ENCODE results near the gene GRIN2D. TPM values are rescaled to one million over a fixed set of nuclear protein-coding genes. Genes with fewer than 3 reads are reported as not detected.

The GRIN2D gene
- total RNA-seq, 2 experiments from 2014 or later, result 0.18 TPM

GRCh38 chr19:48424694-48425219 lies 31.3 kb downstream of the GRIN2D start:
- H3K36me3 Mint-ChIP-seq (ENCODE audit: low read depth), result no peaks in the 10 kb centered on the region
- ChIA-PET CTCF (no interaction called here), POLR2A (no interaction called here)
- H3K27ac Mint-ChIP-seq, result no peak overlapping the region
- no peak for DNase-seq
- H3K9me3 Mint-ChIP-seq, result no peaks in the 10 kb centered on the region
- H3K27me3 Mint-ChIP-seq, result peaks cover 6% of the 10 kb centered on the region
- peaks cover 5% of the 10 kb centered on the region for H3K4me1 Mint-ChIP-seq
- no peak overlapping the region for H3K4me3 Mint-ChIP-seq

- Mint-ChIP-seq H3K4me1 (peaks cover 5% of the 10 kb centered on the region), H3K27ac (no peak overlapping the region), H3K27me3 (peaks cover 6% of the 10 kb centered on the region), H3K4me3 (no peak overlapping the region), H3K36me3 (ENCODE audit: low read depth) (no peaks in the 10 kb centered on the region), H3K9me3 (no peaks in the 10 kb centered on the region)
- DNase-seq, result no peak
- CTCF ChIA-PET, result interaction anchor here (0.6 kb wide), 1 partner anchor 140 kb away, joined by 3 read pairs; no protein-coding TSS in a partner anchor
- POLR2A ChIA-PET, result no interaction called here
These were observed 35.2 kb downstream of the GRIN2D start for GRCh38 chr19:48428670-48429069.

- DNase-seq, result no peak
- no peak overlapping the region for H3K27ac Mint-ChIP-seq
- H3K27me3 Mint-ChIP-seq, result peaks cover 17% of the 10 kb centered on the region
- H3K9me3 Mint-ChIP-seq, result no peaks in the 10 kb centered on the region
- H3K36me3 Mint-ChIP-seq (ENCODE audit: low read depth), result no peaks in the 10 kb centered on the region
- no peak overlapping the region for H3K4me3 Mint-ChIP-seq
- no peaks in the 10 kb centered on the region for H3K4me1 Mint-ChIP-seq
- POLR2A ChIA-PET, result no interaction called here
- CTCF ChIA-PET, result no interaction called here
These were observed 39.9 kb downstream of the GRIN2D start for GRCh38 chr19:48433337-48433736.

- no peak overlapping the region for H3K27ac Mint-ChIP-seq
- H3K36me3 Mint-ChIP-seq (ENCODE audit: low read depth), result no peaks in the 10 kb centered on the region
- DNase-seq, result no peak
- H3K4me3 Mint-ChIP-seq, result no peak overlapping the region
- peaks cover 21% of the 10 kb centered on the region for H3K27me3 Mint-ChIP-seq
- POLR2A ChIA-PET, result no interaction called here
- CTCF ChIA-PET, result interaction anchor here (1.1 kb wide), 1 partner anchor 10 kb away, joined by 4 read pairs; the partner anchor contains the start of gene GRWD1
- peaks cover 1% of the 10 kb centered on the region for H3K4me1 Mint-ChIP-seq
- no peaks in the 10 kb centered on the region for H3K9me3 Mint-ChIP-seq
These were observed 43.1 kb downstream of the GRIN2D start for GRCh38 chr19:48436586-48436985.

- Mint-ChIP-seq H3K36me3 (ENCODE audit: low read depth) (peaks cover 2% of the 10 kb centered on the region), H3K4me1 (peaks cover 31% of the 10 kb centered on the region), H3K27ac (no peak overlapping the region), H3K4me3 (no peak overlapping the region), H3K27me3 (peaks cover 33% of the 10 kb centered on the region), H3K9me3 (no peaks in the 10 kb centered on the region)
- ChIA-PET POLR2A (interaction anchor here (1.1 kb wide), 1 partner anchor 46 kb away, joined by 3 read pairs; no protein-coding TSS in a partner anchor), CTCF (no interaction called here)
- no peak for DNase-seq
These were observed 48.0 kb downstream of the GRIN2D start for GRCh38 chr19:48441360-48442050.

- ChIA-PET POLR2A (no interaction called here), CTCF (no interaction called here)
- H3K4me3 Mint-ChIP-seq, result no peak overlapping the region
- no peak overlapping the region for H3K27ac Mint-ChIP-seq
- peaks cover 32% of the 10 kb centered on the region for H3K27me3 Mint-ChIP-seq
- peaks cover 35% of the 10 kb centered on the region for H3K4me1 Mint-ChIP-seq
- H3K9me3 Mint-ChIP-seq, result no peaks in the 10 kb centered on the region
- H3K36me3 Mint-ChIP-seq (ENCODE audit: low read depth), result peaks cover 5% of the 10 kb centered on the region
- DNase-seq, result no peak
These were observed 48.9 kb downstream of the GRIN2D start for GRCh38 chr19:48442116-48443035.

- peaks cover 25% of the 10 kb centered on the region for H3K27me3 Mint-ChIP-seq
- ChIA-PET POLR2A (interaction anchor here (1.7 kb wide), 1 partner anchor 69 kb away, joined by 4 read pairs; the partner anchor contains the start of gene LMTK3), CTCF (no interaction called here)
- no peak for DNase-seq
- H3K36me3 Mint-ChIP-seq (ENCODE audit: low read depth), result peaks cover 12% of the 10 kb centered on the region
- no peak overlapping the region for H3K27ac Mint-ChIP-seq
- no peaks in the 10 kb centered on the region for H3K9me3 Mint-ChIP-seq
- H3K4me1 Mint-ChIP-seq, result peaks cover 41% of the 10 kb centered on the region
- no peak overlapping the region for H3K4me3 Mint-ChIP-seq
These were observed 49.8 kb downstream of the GRIN2D start for GRCh38 chr19:48443256-48443655.

Other genes with a start within 250 kb of the GRIN2D start
- gene LIG1, start 223.3 kb upstream of the GRIN2D start, total RNA-seq, result 100 to 1,000 TPM; 137 to 146 TPM
- 1 to 10 TPM; 7.0 to 7.8 TPM for gene ZSWIM9, start 223.0 kb upstream of the GRIN2D start, total RNA-seq
- 100 to 1,000 TPM; 247 to 253 TPM for gene CARD8, start 137.8 kb upstream of the GRIN2D start, total RNA-seq
- under 1 TPM; 0.15 to 0.20 TPM for gene ZNF114, start 123.6 kb upstream of the GRIN2D start, total RNA-seq
- 100 to 1,000 TPM; 418 to 447 TPM for gene EMP3, start 68.1 kb upstream of the GRIN2D start, total RNA-seq
- gene TMEM143, start 29.7 kb upstream of the GRIN2D start, total RNA-seq, result 10 to 100 TPM; 17.4 to 18.2 TPM
- gene SYNGR4, start 29.3 kb upstream of the GRIN2D start, total RNA-seq, result under 1 TPM in 1 of 2 experiments, not detected in 1; 0.28 TPM
- 10 to 100 TPM; 91.8 to 94.4 TPM for gene KDELR1, start 2.1 kb upstream of the GRIN2D start, total RNA-seq
- gene GRWD1, start 52.3 kb downstream of the GRIN2D start, total RNA-seq, result 10 to 100 TPM; 25.6 to 27.1 TPM
- under 1 TPM; 0.73 to 0.86 TPM for gene KCNJ14, start 61.9 kb downstream of the GRIN2D start, total RNA-seq
- 10 to 100 TPM; 53.2 to 55.3 TPM for gene CYTH2, start 75.7 kb downstream of the GRIN2D start, total RNA-seq
- 1 to 10 TPM; 3.8 to 5.4 TPM for gene LMTK3, start 118.2 kb downstream of the GRIN2D start, total RNA-seq
- gene SULT2B1, start 158.5 kb downstream of the GRIN2D start, total RNA-seq, result not detected
- gene SPACA4, start 213.1 kb downstream of the GRIN2D start, total RNA-seq, result not detected
- gene FAM83E, start 221.4 kb downstream of the GRIN2D start, total RNA-seq, result 1 to 10 TPM; 1.3 to 2.6 TPM
- gene RPL18, start 225.5 kb downstream of the GRIN2D start, total RNA-seq, result 1,000 to 10,000 TPM; 1,511 to 1,528 TPM
- 10 to 100 TPM; 27.7 to 29.5 TPM for gene SPHK2, start 225.8 kb downstream of the GRIN2D start, total RNA-seq
- 10 to 100 TPM; 18.7 to 19.1 TPM for gene DBP, start 243.7 kb downstream of the GRIN2D start, total RNA-seq